HCT116 (cell line): ENCODE results near the gene CUBN. TPM values are rescaled to one million over a fixed set of nuclear protein-coding genes. Genes with fewer than 3 reads are reported as not detected.

Experiments
- ATAC-seq: fragments of 200-7000 bp; cut with Tn5 transposase; 2 replicates; pipeline ENCODE4 v1.9.1; 2020; ENCODE audit warnings: mild to moderate bottlenecking, moderate library complexity
- BruUV-seq: library from RNA; stranded (reverse); fragments of 400-500 nt; replicated peaks from 2 replicates; lab custom pipeline; 2021; lab: Mats Ljungman, UMichigan
- CTCF ChIA-PET: fragments of 300-600 bp; sonication (Branson Sonifier 250); formaldehyde crosslinking; loops from one replicate; lab custom pipeline; 2021; ENCODE audit warnings: antibody characterized with exemption; lab: Charles Lee
- POLR2A ChIA-PET: fragments of 300-600, 350-600 bp; sonication (Branson Sonifier 250); formaldehyde crosslinking; loops from one replicate; lab custom pipeline; 2021; ENCODE audit warnings: antibody characterized with exemption; lab: Charles Lee
- RAD21 ChIA-PET, 2 experiments: fragments of 300-600 bp; sonication (Branson Sonifier 250); formaldehyde crosslinking; loops; one replicate each; lab custom pipeline; 2023; ENCODE audit warnings: low total read pairs in 2 of 2; ENCODE audit not compliant: uncharacterized antibody in 2 of 2, unreplicated experiment in 2 of 2, low non-redundant PET in 1 of 2; lab: Charles Lee
- DNase-seq: peaks from one replicate; pipeline ENCODE4 v3.0.0-alpha.2; 2010; ENCODE audit warnings: low read depth, low spot score
- H2AFZ ChIP-seq: fragments of 200-600 bp; shearing (Covaris generic), sonication (generic); 2 replicates; pipeline ENCODE4 v1.6.1; 2017; ENCODE audit warnings: low read depth, mixed run types, mixed read lengths, antibody characterized with exemption, low read length; ENCODE audit not compliant: poor library complexity, severe bottlenecking
- H3K27ac ChIP-seq: 2 replicates; pipeline ENCODE4 v1.5.1; 2012; ENCODE audit warnings: low read depth, low read length
- H3K27me3 ChIP-seq: fragments of 200-600 bp; sonication (generic); 2 replicates; pipeline ENCODE4 v1.6.1; 2016; ENCODE audit warnings: mixed run types, low read length, mixed read lengths; ENCODE audit not compliant: insufficient read depth
- H3K36me3 ChIP-seq, 2 experiments: fragments of 200-500 bp in 1 of 2; fragments of 200-600 bp in 1 of 2; sonication (Bioruptor generic) in 1 of 2; sonication (generic) in 1 of 2; 2 replicates each; pipeline versions ENCODE4 v1.5.1 to v1.6.1; 2014 to 2016; ENCODE audit warnings: low read length in 2 of 2, inconsistent platforms in 1 of 2, mixed read lengths in 1 of 2, mixed run types in 1 of 2; ENCODE audit not compliant: insufficient read depth in 2 of 2, control insufficient read depth in 1 of 2
- H3K4me1 ChIP-seq, 2 experiments: fragments of 200-600 bp in 1 of 2; sonication (generic) in 1 of 2; 2 replicates each; pipeline versions ENCODE4 v1.5.1 to v1.6.1; 2012 to 2017; ENCODE audit warnings: low read length in 2 of 2, inconsistent platforms in 1 of 2, mild to moderate bottlenecking in 1 of 2, mixed read lengths in 1 of 2, mixed run types in 1 of 2, moderate library complexity in 1 of 2; ENCODE audit not compliant: insufficient read depth in 2 of 2, control insufficient read depth in 1 of 2
- H3K4me2 ChIP-seq: fragments of 200-600 bp; sonication (generic); 2 replicates; pipeline ENCODE4 v1.6.1; 2017; ENCODE audit warnings: mixed run types, low read length, mixed read lengths
- H3K4me3 ChIP-seq, 2 experiments: fragments of 200-600 bp in 1 of 2; sonication (generic) in 1 of 2; replicated peaks in 1 of 2; 2 replicates each; pipeline ENCODE4 v1.5.1; 2011 to 2016; ENCODE audit warnings: low read length in 2 of 2, control low read depth in 1 of 2, low read depth in 1 of 2, mild to moderate bottlenecking in 1 of 2, mixed read lengths in 1 of 2, mixed run types in 1 of 2
- H3K79me2 ChIP-seq: fragments of 200-600 bp; sonication (generic); 2 replicates; pipeline ENCODE4 v1.6.1; 2017; ENCODE audit warnings: mild to moderate bottlenecking, mixed run types, low read length, moderate library complexity, mixed read lengths; ENCODE audit not compliant: insufficient read depth
- H3K9ac ChIP-seq: fragments of 200-600 bp; sonication (generic); 2 replicates; pipeline ENCODE4 v1.6.1; 2016; ENCODE audit warnings: low read length, mixed read lengths
- H3K9me2 ChIP-seq: fragments of 200-600 bp; sonication (generic), shearing (Covaris generic); 2 replicates; pipeline ENCODE4 v1.6.1; 2017; ENCODE audit warnings: mixed run types, mild to moderate bottlenecking, moderate library complexity; ENCODE audit not compliant: insufficient read depth
- H3K9me3 ChIP-seq, 2 experiments: fragments of 200-500 bp in 1 of 2; fragments of 200-600 bp in 1 of 2; sonication (Bioruptor generic) in 1 of 2; sonication (generic) in 1 of 2; 2 replicates each; pipeline ENCODE4 v1.6.1; 2014 to 2017; ENCODE audit warnings: low read length in 2 of 2, mixed read lengths in 2 of 2, inconsistent platforms in 1 of 2, low read depth in 1 of 2, mild to moderate bottlenecking in 1 of 2, mixed run types in 1 of 2, moderate library complexity in 1 of 2; ENCODE audit not compliant: control insufficient read depth in 1 of 2, insufficient read depth in 1 of 2
- H4K20me1 ChIP-seq: fragments of 200-600 bp; sonication (generic), shearing (Covaris generic); 2 replicates; pipeline ENCODE4 v1.6.1; 2017; ENCODE audit warnings: mixed run types, mild to moderate bottlenecking, moderate library complexity; ENCODE audit not compliant: insufficient read depth
- CBX3 ChIP-seq: IDR thresholded peaks from 2 replicates; pipeline ENCODE4 v1.6.1; 2012; ENCODE audit warnings: low read depth
- CEBPB ChIP-seq: IDR thresholded peaks from 2 replicates; pipeline ENCODE4 v1.6.1; 2012; ENCODE audit warnings: low read depth
- FOSL1 ChIP-seq: IDR thresholded peaks from 2 replicates; pipeline ENCODE4 v1.6.1; 2012; ENCODE audit warnings: low read depth
- POLR2A ChIP-seq: IDR thresholded peaks from 2 replicates; pipeline ENCODE4 v1.7.0; 2011; ENCODE audit warnings: borderline replicate concordance; ENCODE audit not compliant: insufficient read depth, insufficient read length; ENCODE audit errors: extremely low read depth
- RAD21 ChIP-seq: IDR thresholded peaks from 2 replicates; pipeline ENCODE4 v1.6.1; 2012; ENCODE audit warnings: low read depth, mild to moderate bottlenecking
- SIN3A ChIP-seq: IDR thresholded peaks from 2 replicates; pipeline ENCODE4 v1.6.1; 2012; ENCODE audit warnings: low read depth
- SP1 ChIP-seq: IDR thresholded peaks from 2 replicates; pipeline ENCODE4 v1.6.1; 2012; ENCODE audit warnings: low read depth
- TCF7L2 ChIP-seq: IDR thresholded peaks from 2 replicates; pipeline ENCODE4 v1.7.0; 2011; ENCODE audit warnings: borderline replicate concordance, inconsistent platforms; ENCODE audit not compliant: insufficient read depth, insufficient read length; ENCODE audit errors: extremely low read depth
- YY1 ChIP-seq: IDR thresholded peaks from 2 replicates; pipeline ENCODE4 v1.6.1; 2011; ENCODE audit warnings: low read length, low read depth, moderate library complexity, mild to moderate bottlenecking; ENCODE audit not compliant: insufficient replicate concordance; ENCODE audit errors: extremely low read depth
- ZFX ChIP-seq: fragments of 450-650 bp; IDR thresholded peaks from 2 replicates; pipeline ENCODE4 v1.6.1; 2017
- intact Hi-C: fragments of 100-400 bp; cut with micrococcal nuclease; formaldehyde crosslinking; loops from 2 replicates; pipeline ENCODE4 v1.10.0; 2022
- total RNA-seq: library from RNA; stranded (reverse); gene quantifications from one replicate; pipeline ENCODE4 v1.2.1, GENCODE V29; 2021; ENCODE audit not compliant: unreplicated experiment
- TF ChIP-seq, protein P1 (sequence below): IDR thresholded peaks from 2 replicates; pipeline ENCODE4 v1.6.1; 2012; ENCODE audit warnings: low read depth
- TF ChIP-seq, protein P2 (sequence below): IDR thresholded peaks from 2 replicates; pipeline ENCODE4 v1.6.1; 2012

CUBN gene
- total RNA-seq, 1 experiment from 2014 or later: 1.2 TPM

- BruUV-seq: no TSS peak
Measured at GRCh38 chr10:16991011-16991410, 138.6 kb downstream of the CUBN start.

More at GRCh38 chr10:16991011-16991410, 138.6 kb downstream of the CUBN start:
- H3K27me3 ChIP-seq: no peaks in the 10 kb centered on the region
- H3K9me3 ChIP-seq: no peaks in the 10 kb centered on the region
- H3K27ac ChIP-seq: no peak overlapping the region
- TF ChIP-seq ZFX: no peak
- TF ChIP-seq SP1: no peak
- no peak for TF ChIP-seq FOSL1
- no peak for TF ChIP-seq POLR2A
- TF ChIP-seq, protein P1, sequence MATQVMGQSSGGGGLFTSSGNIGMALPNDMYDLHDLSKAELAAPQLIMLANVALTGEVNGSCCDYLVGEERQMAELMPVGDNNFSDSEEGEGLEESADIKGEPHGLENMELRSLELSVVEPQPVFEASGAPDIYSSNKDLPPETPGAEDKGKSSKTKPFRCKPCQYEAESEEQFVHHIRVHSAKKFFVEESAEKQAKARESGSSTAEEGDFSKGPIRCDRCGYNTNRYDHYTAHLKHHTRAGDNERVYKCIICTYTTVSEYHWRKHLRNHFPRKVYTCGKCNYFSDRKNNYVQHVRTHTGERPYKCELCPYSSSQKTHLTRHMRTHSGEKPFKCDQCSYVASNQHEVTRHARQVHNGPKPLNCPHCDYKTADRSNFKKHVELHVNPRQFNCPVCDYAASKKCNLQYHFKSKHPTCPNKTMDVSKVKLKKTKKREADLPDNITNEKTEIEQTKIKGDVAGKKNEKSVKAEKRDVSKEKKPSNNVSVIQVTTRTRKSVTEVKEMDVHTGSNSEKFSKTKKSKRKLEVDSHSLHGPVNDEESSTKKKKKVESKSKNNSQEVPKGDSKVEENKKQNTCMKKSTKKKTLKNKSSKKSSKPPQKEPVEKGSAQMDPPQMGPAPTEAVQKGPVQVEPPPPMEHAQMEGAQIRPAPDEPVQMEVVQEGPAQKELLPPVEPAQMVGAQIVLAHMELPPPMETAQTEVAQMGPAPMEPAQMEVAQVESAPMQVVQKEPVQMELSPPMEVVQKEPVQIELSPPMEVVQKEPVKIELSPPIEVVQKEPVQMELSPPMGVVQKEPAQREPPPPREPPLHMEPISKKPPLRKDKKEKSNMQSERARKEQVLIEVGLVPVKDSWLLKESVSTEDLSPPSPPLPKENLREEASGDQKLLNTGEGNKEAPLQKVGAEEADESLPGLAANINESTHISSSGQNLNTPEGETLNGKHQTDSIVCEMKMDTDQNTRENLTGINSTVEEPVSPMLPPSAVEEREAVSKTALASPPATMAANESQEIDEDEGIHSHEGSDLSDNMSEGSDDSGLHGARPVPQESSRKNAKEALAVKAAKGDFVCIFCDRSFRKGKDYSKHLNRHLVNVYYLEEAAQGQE: no peak
- TF ChIP-seq RAD21: no peak
- TF ChIP-seq CBX3: no peak
- TF ChIP-seq, protein P2, sequence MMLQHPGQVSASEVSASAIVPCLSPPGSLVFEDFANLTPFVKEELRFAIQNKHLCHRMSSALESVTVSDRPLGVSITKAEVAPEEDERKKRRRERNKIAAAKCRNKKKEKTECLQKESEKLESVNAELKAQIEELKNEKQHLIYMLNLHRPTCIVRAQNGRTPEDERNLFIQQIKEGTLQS: no peak
- no peak for TF ChIP-seq YY1
- TF ChIP-seq SIN3A: no peak
- no peak for TF ChIP-seq CEBPB
- TF ChIP-seq TCF7L2: no peak
- no peaks in the 10 kb centered on the region for H3K36me3 ChIP-seq
- H2AFZ ChIP-seq: no peak overlapping the region
- DNase-seq: no peak
- no peaks in the 10 kb centered on the region for H3K4me1 ChIP-seq
- H3K4me2 ChIP-seq: no peak overlapping the region
- H3K79me2 ChIP-seq: no peaks in the 10 kb centered on the region
- CTCF ChIA-PET: no interaction called here
- RAD21 ChIA-PET: no interaction called here
- H3K9ac ChIP-seq: no peak overlapping the region
- H3K9me2 ChIP-seq: no peaks in the 10 kb centered on the region
- ATAC-seq: no peak
- intact Hi-C loops: no loop called here
- POLR2A ChIA-PET: no interaction called here
- H3K4me3 ChIP-seq: no peak overlapping the region
- no peaks in the 10 kb centered on the region for H4K20me1 ChIP-seq
